Activated CD4-positive, alpha-beta memory T cell treated with anti-CD3 and anti-CD28 coated beads for 36 hours (primary cell): ENCODE results near the gene APIP. TPM values are rescaled to one million over a fixed set of nuclear protein-coding genes. Genes with fewer than 3 reads are reported as not detected.

Source experiments
- CTCF ChIA-PET: fragments of 350-600 bp; sonication (Branson Sonifier 250); formaldehyde crosslinking; loops from one replicate; lab custom pipeline; 2021; ENCODE audit warnings: antibody characterized with exemption, inconsistent platforms; lab: Charles Lee
- POLR2A ChIA-PET: fragments of 350-600 bp; sonication (Branson Sonifier 250); formaldehyde crosslinking; loops from one replicate; lab custom pipeline; 2021; ENCODE audit warnings: antibody characterized with exemption; lab: Charles Lee
- DNase-seq: peaks from one replicate; pipeline ENCODE4 v3.0.0-alpha.2; 2020
- H3K27ac Mint-ChIP-seq: one replicate; pipeline ENCODE4 v1.8.0; 2021; ENCODE audit warnings: mixed read lengths
- H3K27me3 Mint-ChIP-seq: one replicate; pipeline ENCODE4 v1.8.0; 2021; ENCODE audit warnings: mixed read lengths
- H3K36me3 Mint-ChIP-seq: one replicate; pipeline ENCODE4 v1.8.0; 2021; ENCODE audit warnings: mixed read lengths
- H3K4me1 Mint-ChIP-seq: one replicate; pipeline ENCODE4 v1.8.0; 2021; ENCODE audit warnings: low read depth, mixed read lengths
- H3K4me3 Mint-ChIP-seq: one replicate; pipeline ENCODE4 v1.8.0; 2021; ENCODE audit warnings: mild to moderate bottlenecking, mixed read lengths
- H3K9me3 Mint-ChIP-seq: one replicate; pipeline ENCODE4 v1.8.0; 2021; ENCODE audit warnings: mixed read lengths
- intact Hi-C: fragments of 100-400 bp; cut with micrococcal nuclease; formaldehyde crosslinking; loops from one replicate; pipeline ENCODE4 v1.15.1; 2023
- total RNA-seq, 2 experiments: library from RNA; stranded (reverse); gene quantifications; one replicate each; pipeline ENCODE4 v1.2.3, GENCODE V29; 2021

Gene APIP
- total RNA-seq, 2 experiments from 2014 or later = 31.2 to 32.9 TPM

- intact Hi-C loops = no loop called here
- no peak for DNase-seq
- peaks cover 2% of the 10 kb centered on the region for H3K36me3 Mint-ChIP-seq
- H3K27ac Mint-ChIP-seq = no peak overlapping the region
- no peaks in the 10 kb centered on the region for H3K4me1 Mint-ChIP-seq
- H3K27me3 Mint-ChIP-seq = no peaks in the 10 kb centered on the region
- CTCF ChIA-PET = no interaction called here
- H3K9me3 Mint-ChIP-seq = no peaks in the 10 kb centered on the region
- no peak overlapping the region for H3K4me3 Mint-ChIP-seq
- POLR2A ChIA-PET = no interaction called here
Measured at GRCh38 chr11:34874202-34874601, 42.0 kb downstream of the APIP start.

- intact Hi-C loops = no loop called here
- Mint-ChIP-seq H3K36me3 (peaks cover 2% of the 10 kb centered on the region), H3K4me3 (no peak overlapping the region), H3K27ac (no peak overlapping the region), H3K27me3 (no peaks in the 10 kb centered on the region), H3K9me3 (no peaks in the 10 kb centered on the region), H3K4me1 (no peaks in the 10 kb centered on the region)
- CTCF ChIA-PET = no interaction called here
- DNase-seq = no peak
- POLR2A ChIA-PET = no interaction called here
Measured at GRCh38 chr11:34870548-34871196, 45.5 kb downstream of the APIP start.

- Mint-ChIP-seq H3K27ac (no peak overlapping the region), H3K4me1 (no peaks in the 10 kb centered on the region), H3K36me3 (peaks cover 2% of the 10 kb centered on the region), H3K27me3 (no peaks in the 10 kb centered on the region), H3K4me3 (no peak overlapping the region), H3K9me3 (no peaks in the 10 kb centered on the region)
- intact Hi-C loops = no loop called here
- ChIA-PET POLR2A (no interaction called here), CTCF (interaction anchor here (0.6 to 1.2 kb wide), 2 partner anchors 282 to 287 kb away, joined by 3 read pairs; no protein-coding TSS in a partner anchor)
- no peak for DNase-seq
Measured at GRCh38 chr11:34869425-34869824, 46.8 kb downstream of the APIP start.

- Mint-ChIP-seq H3K9me3 (no peaks in the 10 kb centered on the region), H3K4me3 (no peak overlapping the region), H3K4me1 (no peaks in the 10 kb centered on the region), H3K36me3 (no peaks in the 10 kb centered on the region), H3K27me3 (no peaks in the 10 kb centered on the region), H3K27ac (no peak overlapping the region)
- no peak for DNase-seq
- intact Hi-C loops = no loop called here
- ChIA-PET POLR2A (no interaction called here), CTCF (no interaction called here)
Measured at GRCh38 chr11:34866375-34866774, 49.8 kb downstream of the APIP start.

- no peaks in the 10 kb centered on the region for H3K36me3 Mint-ChIP-seq
- H3K27me3 Mint-ChIP-seq = no peaks in the 10 kb centered on the region
- H3K9me3 Mint-ChIP-seq = no peaks in the 10 kb centered on the region
- intact Hi-C loops = no loop called here
- no peak for DNase-seq
- ChIA-PET POLR2A (no interaction called here), CTCF (no interaction called here)
- no peaks in the 10 kb centered on the region for H3K4me1 Mint-ChIP-seq
- H3K4me3 Mint-ChIP-seq = no peak overlapping the region
- H3K27ac Mint-ChIP-seq = no peak overlapping the region
Measured at GRCh38 chr11:34865261-34865660, 50.9 kb downstream of the APIP start.

- Mint-ChIP-seq H3K4me3 (no peak overlapping the region), H3K9me3 (no peaks in the 10 kb centered on the region), H3K4me1 (no peaks in the 10 kb centered on the region), H3K27ac (no peak overlapping the region), H3K27me3 (no peaks in the 10 kb centered on the region), H3K36me3 (no peaks in the 10 kb centered on the region)
- ChIA-PET CTCF (no interaction called here), POLR2A (no interaction called here)
- intact Hi-C loops = no loop called here
- no peak for DNase-seq
Measured at GRCh38 chr11:34864424-34864823, 51.8 kb downstream of the APIP start.

GRCh38 chr11:34863048-34863447, 53.1 kb downstream of the APIP start:
- no peaks in the 10 kb centered on the region for H3K36me3 Mint-ChIP-seq
- POLR2A ChIA-PET = no interaction called here
- no peak overlapping the region for H3K4me3 Mint-ChIP-seq
- H3K9me3 Mint-ChIP-seq = no peaks in the 10 kb centered on the region
- H3K4me1 Mint-ChIP-seq = no peaks in the 10 kb centered on the region
- DNase-seq = no peak
- no peak overlapping the region for H3K27ac Mint-ChIP-seq
- intact Hi-C loops = no loop called here
- H3K27me3 Mint-ChIP-seq = no peaks in the 10 kb centered on the region
- CTCF ChIA-PET = no interaction called here

- H3K4me1 Mint-ChIP-seq = no peaks in the 10 kb centered on the region
- CTCF ChIA-PET = no interaction called here
- H3K9me3 Mint-ChIP-seq = no peaks in the 10 kb centered on the region
- no peaks in the 10 kb centered on the region for H3K27me3 Mint-ChIP-seq
- H3K36me3 Mint-ChIP-seq = no peaks in the 10 kb centered on the region
- intact Hi-C loops = no loop called here
- no peak overlapping the region for H3K4me3 Mint-ChIP-seq
- POLR2A ChIA-PET = no interaction called here
- H3K27ac Mint-ChIP-seq = no peak overlapping the region
- DNase-seq = no peak
Measured at GRCh38 chr11:34860518-34860917, 55.7 kb downstream of the APIP start.

GRCh38 chr11:34860034-34860433, 56.1 kb downstream of the APIP start:
- Mint-ChIP-seq H3K27me3 (no peaks in the 10 kb centered on the region), H3K4me3 (no peak overlapping the region), H3K36me3 (no peaks in the 10 kb centered on the region), H3K9me3 (no peaks in the 10 kb centered on the region), H3K4me1 (no peaks in the 10 kb centered on the region), H3K27ac (no peak overlapping the region)
- POLR2A ChIA-PET = no interaction called here
- intact Hi-C loops = no loop called here
- no peak for DNase-seq
- CTCF ChIA-PET = no interaction called here

GRCh38 chr11:34859496-34859895, 56.7 kb downstream of the APIP start:
- CTCF ChIA-PET = no interaction called here
- Mint-ChIP-seq H3K4me3 (no peak overlapping the region), H3K9me3 (no peaks in the 10 kb centered on the region), H3K27me3 (no peaks in the 10 kb centered on the region), H3K36me3 (no peaks in the 10 kb centered on the region), H3K27ac (no peak overlapping the region), H3K4me1 (no peaks in the 10 kb centered on the region)
- POLR2A ChIA-PET = no interaction called here
- intact Hi-C loops = no loop called here
- no peak for DNase-seq

GRCh38 chr11:34857463-34857862, 58.7 kb downstream of the APIP start:
- Mint-ChIP-seq H3K27me3 (no peaks in the 10 kb centered on the region), H3K4me1 (no peaks in the 10 kb centered on the region), H3K27ac (no peak overlapping the region), H3K9me3 (no peaks in the 10 kb centered on the region), H3K4me3 (no peak overlapping the region), H3K36me3 (no peaks in the 10 kb centered on the region)
- DNase-seq = no peak
- CTCF ChIA-PET = no interaction called here
- POLR2A ChIA-PET = no interaction called here
- intact Hi-C loops = no loop called here

GRCh38 chr11:34856251-34856650, 59.9 kb downstream of the APIP start:
- no peaks in the 10 kb centered on the region for H3K36me3 Mint-ChIP-seq
- no peaks in the 10 kb centered on the region for H3K9me3 Mint-ChIP-seq
- intact Hi-C loops = no loop called here
- no peak overlapping the region for H3K27ac Mint-ChIP-seq
- H3K4me3 Mint-ChIP-seq = no peak overlapping the region
- CTCF ChIA-PET = no interaction called here
- DNase-seq = no peak
- POLR2A ChIA-PET = no interaction called here
- no peaks in the 10 kb centered on the region for H3K27me3 Mint-ChIP-seq
- H3K4me1 Mint-ChIP-seq = no peaks in the 10 kb centered on the region

- Mint-ChIP-seq H3K36me3 (no peaks in the 10 kb centered on the region), H3K27ac (no peak overlapping the region), H3K4me3 (no peak overlapping the region), H3K4me1 (no peaks in the 10 kb centered on the region), H3K27me3 (no peaks in the 10 kb centered on the region), H3K9me3 (no peaks in the 10 kb centered on the region)
- no peak for DNase-seq
- intact Hi-C loops = no loop called here
- ChIA-PET CTCF (no interaction called here), POLR2A (no interaction called here)
Measured at GRCh38 chr11:34855754-34856095, 60.5 kb downstream of the APIP start.
